Measurements from ENCODE around the gene ANO10. TPM values are rescaled to one million over a fixed set of nuclear protein-coding genes. Genes with fewer than 3 reads are reported as not detected.
"Not testable (repeated sequence)": the region's sequence is repeated elsewhere in the genome, so short reads cannot be mapped to it uniquely, and the experiment has no call there.

The ANO10 gene
- total RNA-seq, 1 donor from 2014 or later: 45.4 TPM

DNA sequence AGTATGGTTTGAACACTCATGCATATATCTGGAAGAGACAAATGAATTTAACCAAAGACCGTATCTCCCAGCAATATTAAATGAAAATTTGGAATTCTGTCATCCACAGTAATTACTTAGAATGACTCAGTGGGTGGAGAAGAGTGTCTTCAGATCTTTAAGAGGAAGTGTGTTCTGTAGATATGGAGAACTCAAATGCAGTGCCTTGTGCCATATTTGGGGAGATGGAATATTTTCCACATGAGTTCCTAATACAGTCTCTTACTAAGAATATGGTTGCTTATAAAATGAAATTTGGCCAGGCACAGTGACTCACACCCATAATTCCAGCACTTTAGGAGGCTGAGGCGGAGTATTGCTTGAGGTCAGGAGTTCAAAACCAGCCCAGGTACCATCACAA, 40.5 kb downstream of the ANO10 start:
- no peaks in the 10 kb centered on the region for H3K9me3 Mint-ChIP-seq (ENCODE audit: unreplicated experiment)
- no peak for TF ChIP-seq EZH2 (IDR thresholded peaks at IDR 0.05; ENCODE audit: insufficient read depth, low read length)
- TF ChIP-seq, protein P1, sequence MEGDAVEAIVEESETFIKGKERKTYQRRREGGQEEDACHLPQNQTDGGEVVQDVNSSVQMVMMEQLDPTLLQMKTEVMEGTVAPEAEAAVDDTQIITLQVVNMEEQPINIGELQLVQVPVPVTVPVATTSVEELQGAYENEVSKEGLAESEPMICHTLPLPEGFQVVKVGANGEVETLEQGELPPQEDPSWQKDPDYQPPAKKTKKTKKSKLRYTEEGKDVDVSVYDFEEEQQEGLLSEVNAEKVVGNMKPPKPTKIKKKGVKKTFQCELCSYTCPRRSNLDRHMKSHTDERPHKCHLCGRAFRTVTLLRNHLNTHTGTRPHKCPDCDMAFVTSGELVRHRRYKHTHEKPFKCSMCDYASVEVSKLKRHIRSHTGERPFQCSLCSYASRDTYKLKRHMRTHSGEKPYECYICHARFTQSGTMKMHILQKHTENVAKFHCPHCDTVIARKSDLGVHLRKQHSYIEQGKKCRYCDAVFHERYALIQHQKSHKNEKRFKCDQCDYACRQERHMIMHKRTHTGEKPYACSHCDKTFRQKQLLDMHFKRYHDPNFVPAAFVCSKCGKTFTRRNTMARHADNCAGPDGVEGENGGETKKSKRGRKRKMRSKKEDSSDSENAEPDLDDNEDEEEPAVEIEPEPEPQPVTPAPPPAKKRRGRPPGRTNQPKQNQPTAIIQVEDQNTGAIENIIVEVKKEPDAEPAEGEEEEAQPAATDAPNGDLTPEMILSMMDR (IDR thresholded peaks at IDR 0.05; ENCODE audit: insufficient read depth, low read depth, low read length): no peak

DNA sequence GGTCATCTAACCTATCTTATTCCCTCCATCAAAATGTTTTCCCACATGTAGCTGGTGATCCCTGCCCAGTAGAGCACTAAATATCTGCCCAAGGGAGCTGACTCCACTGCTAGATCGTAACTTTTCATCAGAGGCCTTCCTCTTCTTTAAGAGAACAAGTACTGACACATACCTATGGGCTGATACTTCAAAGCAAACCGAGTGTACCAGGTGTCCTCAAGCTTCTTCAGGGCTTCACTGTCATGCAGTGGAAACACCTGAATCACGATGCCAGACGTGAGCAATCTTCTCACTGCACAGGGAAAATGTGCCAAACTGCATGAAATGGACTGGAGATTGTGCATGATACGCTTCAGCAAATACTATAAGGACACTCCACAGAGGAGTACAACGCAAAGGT, 41.6 kb downstream of the ANO10 start:
- peaks cover 13% of the 10 kb centered on the region for H3K36me3 Mint-ChIP-seq (ENCODE audit: low read depth, unreplicated experiment)
- no peak overlapping the region for H3K4me3 ChIP-seq (ENCODE audit: insufficient read depth, low read depth, low read length)
- no peak overlapping the region for H2AFZ ChIP-seq (ENCODE audit: low read depth, low read length)
- no peaks in the 10 kb centered on the region for H3K27me3 ChIP-seq (ENCODE audit: insufficient read depth, low read length)
- FAIRE-seq (no peak), DNase-seq (ENCODE audit: low read depth) (no peak)
- H3K27me3 Mint-ChIP-seq (ENCODE audit: low read depth, unreplicated experiment): no peaks in the 10 kb centered on the region
- H4K20me1 ChIP-seq (ENCODE audit: insufficient read depth, low read length): no peaks in the 10 kb centered on the region
- H3K27ac Mint-ChIP-seq (ENCODE audit: unreplicated experiment): no peak overlapping the region
- peaks cover 5% of the 10 kb centered on the region for H3K79me2 ChIP-seq (ENCODE audit: insufficient read depth, low read length)
- no peak overlapping the region for H3K27ac ChIP-seq (ENCODE audit: low read depth, low read length)
- H3K36me3 ChIP-seq (ENCODE audit: insufficient read depth, low read length): peaks cover 5% of the 10 kb centered on the region
- H3K4me1 ChIP-seq (ENCODE audit: insufficient read depth, low read length): peaks cover 8% of the 10 kb centered on the region
- H3K9me3 ChIP-seq (ENCODE audit: insufficient read depth, low read depth, low read length): no peaks in the 10 kb centered on the region
- H3K4me2 ChIP-seq (ENCODE audit: low read length): no peak overlapping the region
- no peak overlapping the region for H3K4me3 Mint-ChIP-seq (ENCODE audit: unreplicated experiment)
- peaks cover 16% of the 10 kb centered on the region for H3K4me1 Mint-ChIP-seq (ENCODE audit: low read depth, unreplicated experiment)
- H3K9me3 Mint-ChIP-seq (ENCODE audit: unreplicated experiment): no peaks in the 10 kb centered on the region
- H3K9ac ChIP-seq (ENCODE audit: low read length): no peak overlapping the region
- TF ChIP-seq, protein P1 (IDR thresholded peaks at IDR 0.05; ENCODE audit: insufficient read depth, low read depth, low read length): no peak
- TF ChIP-seq EZH2 (IDR thresholded peaks at IDR 0.05; ENCODE audit: insufficient read depth, low read length): no peak

More for the DNA sequence above, 40.5 kb downstream of the ANO10 start:
- no peaks in the 10 kb centered on the region for H3K27me3 Mint-ChIP-seq (ENCODE audit: low read depth, unreplicated experiment)
- Histone ChIP-seq H3K9ac (ENCODE audit: low read length) (no peak overlapping the region), H3K4me2 (ENCODE audit: low read length) (no peak overlapping the region), H3K9me3 (ENCODE audit: insufficient read depth, low read depth, low read length) (no peaks in the 10 kb centered on the region), H2AFZ (ENCODE audit: low read depth, low read length) (no peak overlapping the region), H3K36me3 (ENCODE audit: insufficient read depth, low read length) (peaks cover 4% of the 10 kb centered on the region), H4K20me1 (ENCODE audit: insufficient read depth, low read length) (no peaks in the 10 kb centered on the region), H3K4me3 (ENCODE audit: insufficient read depth, low read depth, low read length) (no peak overlapping the region), H3K27ac (ENCODE audit: low read depth, low read length) (no peak overlapping the region), H3K4me1 (ENCODE audit: insufficient read depth, low read length) (peaks cover 8% of the 10 kb centered on the region), H3K27me3 (ENCODE audit: insufficient read depth, low read length) (no peaks in the 10 kb centered on the region), H3K79me2 (ENCODE audit: insufficient read depth, low read length) (peaks cover 7% of the 10 kb centered on the region)
- DNase-seq (ENCODE audit: low read depth) (peak; percentile 25), FAIRE-seq (no peak)
- H3K27ac Mint-ChIP-seq (ENCODE audit: unreplicated experiment): no peak overlapping the region
- H3K4me3 Mint-ChIP-seq (ENCODE audit: unreplicated experiment): no peak overlapping the region
- H3K36me3 Mint-ChIP-seq (ENCODE audit: low read depth, unreplicated experiment): peaks cover 13% of the 10 kb centered on the region
- peaks cover 16% of the 10 kb centered on the region for H3K4me1 Mint-ChIP-seq (ENCODE audit: low read depth, unreplicated experiment)

DNA sequence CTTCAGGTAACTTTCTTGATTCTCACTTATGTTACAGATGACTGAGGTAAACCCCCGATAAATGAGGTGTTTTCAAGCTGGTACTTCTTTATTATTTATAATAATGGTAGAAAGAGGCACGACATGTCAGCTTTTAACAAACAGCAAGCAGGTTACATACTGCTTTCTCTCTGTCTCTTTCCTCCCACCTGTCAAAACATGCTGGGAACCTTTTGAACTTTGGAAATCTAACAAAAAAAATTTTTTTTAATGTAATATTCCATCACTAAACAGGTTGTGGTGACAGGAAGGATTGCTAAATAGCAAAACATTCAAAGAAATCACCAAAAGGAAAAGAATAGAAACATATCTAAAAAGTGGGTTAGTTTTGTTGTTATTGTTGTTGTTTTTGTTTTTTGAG, 48.2 kb downstream of the ANO10 start:
- H3K27me3 Mint-ChIP-seq (ENCODE audit: low read depth, unreplicated experiment): no peaks in the 10 kb centered on the region
- Histone ChIP-seq H3K4me1 (ENCODE audit: insufficient read depth, low read length) (no peaks in the 10 kb centered on the region), H3K27ac (ENCODE audit: low read depth, low read length) (no peak overlapping the region), H2AFZ (ENCODE audit: low read depth, low read length) (no peak overlapping the region), H3K4me3 (ENCODE audit: insufficient read depth, low read depth, low read length) (no peak overlapping the region), H4K20me1 (ENCODE audit: insufficient read depth, low read length) (peaks cover 7% of the 10 kb centered on the region), H3K27me3 (ENCODE audit: insufficient read depth, low read length) (no peaks in the 10 kb centered on the region), H3K9ac (ENCODE audit: low read length) (no peak overlapping the region), H3K79me2 (ENCODE audit: insufficient read depth, low read length) (no peaks in the 10 kb centered on the region), H3K9me3 (ENCODE audit: insufficient read depth, low read depth, low read length) (no peaks in the 10 kb centered on the region), H3K4me2 (ENCODE audit: low read length) (no peak overlapping the region), H3K36me3 (ENCODE audit: insufficient read depth, low read length) (peaks cover 5% of the 10 kb centered on the region)
- no peaks in the 10 kb centered on the region for H3K4me1 Mint-ChIP-seq (ENCODE audit: low read depth, unreplicated experiment)
- DNase-seq (ENCODE audit: low read depth): no peak
- no peak overlapping the region for H3K4me3 Mint-ChIP-seq (ENCODE audit: unreplicated experiment)
- no peaks in the 10 kb centered on the region for H3K9me3 Mint-ChIP-seq (ENCODE audit: unreplicated experiment)
- TF ChIP-seq EZH2 (IDR thresholded peaks at IDR 0.05; ENCODE audit: insufficient read depth, low read length): no peak
- TF ChIP-seq, protein P1 (IDR thresholded peaks at IDR 0.05; ENCODE audit: insufficient read depth, low read depth, low read length): no peak
- peaks cover 10% of the 10 kb centered on the region for H3K36me3 Mint-ChIP-seq (ENCODE audit: low read depth, unreplicated experiment)
- no peak overlapping the region for H3K27ac Mint-ChIP-seq (ENCODE audit: unreplicated experiment)
- no peak for FAIRE-seq

DNA sequence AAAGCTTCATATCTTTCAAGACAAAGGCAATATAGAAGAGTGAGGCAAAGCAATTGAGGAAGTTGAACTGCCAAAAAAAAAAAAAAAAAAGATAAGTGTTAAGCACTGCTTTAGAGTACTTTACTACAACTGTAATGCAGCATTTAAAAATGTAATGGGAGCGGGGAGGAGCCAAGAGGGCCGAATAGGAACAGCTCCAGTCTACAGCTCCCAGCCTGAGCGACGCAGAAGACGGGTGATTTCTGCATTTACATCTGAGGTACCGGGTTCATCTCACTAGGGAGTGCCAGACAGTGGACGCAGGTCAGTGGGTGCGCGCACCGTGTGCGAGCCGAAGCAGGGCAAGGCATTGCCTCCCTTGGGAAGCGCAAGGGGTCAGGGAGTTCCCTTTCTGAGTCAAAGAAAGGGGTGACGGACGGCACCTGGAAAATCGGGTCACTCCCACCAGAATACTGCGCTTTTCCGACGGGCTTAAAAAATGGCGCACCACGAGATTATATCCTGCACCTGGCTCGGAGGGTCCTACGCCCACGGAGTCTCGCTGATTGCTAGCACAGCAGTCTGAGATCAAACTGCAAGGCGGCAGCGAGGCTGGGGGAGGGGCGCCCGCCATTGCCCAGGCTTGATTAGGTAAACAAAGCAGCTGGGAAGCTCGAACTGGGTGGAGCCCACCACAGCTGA, 56.0 kb downstream of the ANO10 start:
- not testable (repeated sequence) for H3K4me1 ChIP-seq (ENCODE audit: insufficient read depth, low read length); H3K4me3 ChIP-seq (ENCODE audit: insufficient read depth, low read depth, low read length); FAIRE-seq; H3K9ac ChIP-seq (ENCODE audit: low read length); H3K36me3 Mint-ChIP-seq (ENCODE audit: low read depth, unreplicated experiment); H3K9me3 ChIP-seq (ENCODE audit: insufficient read depth, low read depth, low read length); H3K4me2 ChIP-seq (ENCODE audit: low read length); H2AFZ ChIP-seq (ENCODE audit: low read depth, low read length); H3K27ac Mint-ChIP-seq (ENCODE audit: unreplicated experiment); H3K4me3 Mint-ChIP-seq (ENCODE audit: unreplicated experiment); H3K27me3 Mint-ChIP-seq (ENCODE audit: low read depth, unreplicated experiment); H3K27ac ChIP-seq (ENCODE audit: low read depth, low read length); H4K20me1 ChIP-seq (ENCODE audit: insufficient read depth, low read length); H3K79me2 ChIP-seq (ENCODE audit: insufficient read depth, low read length); H3K9me3 Mint-ChIP-seq (ENCODE audit: unreplicated experiment); H3K4me1 Mint-ChIP-seq (ENCODE audit: low read depth, unreplicated experiment); H3K36me3 ChIP-seq (ENCODE audit: insufficient read depth, low read length); H3K27me3 ChIP-seq (ENCODE audit: insufficient read depth, low read length); DNase-seq (ENCODE audit: low read depth)
